CD4-positive, alpha-beta T cell treated with Interleukin-15 for 1 hour (primary cell): ENCODE measurements around the gene BRAF.
"Not testable (repeated sequence)": the region's sequence is repeated elsewhere in the genome, so short reads cannot be mapped to it uniquely, and the experiment has no call there.

Experiments
- DNase-seq: peaks from one replicate; pipeline ENCODE4 v3.0.0-alpha.2; 2020

BRAF gene

DNA sequence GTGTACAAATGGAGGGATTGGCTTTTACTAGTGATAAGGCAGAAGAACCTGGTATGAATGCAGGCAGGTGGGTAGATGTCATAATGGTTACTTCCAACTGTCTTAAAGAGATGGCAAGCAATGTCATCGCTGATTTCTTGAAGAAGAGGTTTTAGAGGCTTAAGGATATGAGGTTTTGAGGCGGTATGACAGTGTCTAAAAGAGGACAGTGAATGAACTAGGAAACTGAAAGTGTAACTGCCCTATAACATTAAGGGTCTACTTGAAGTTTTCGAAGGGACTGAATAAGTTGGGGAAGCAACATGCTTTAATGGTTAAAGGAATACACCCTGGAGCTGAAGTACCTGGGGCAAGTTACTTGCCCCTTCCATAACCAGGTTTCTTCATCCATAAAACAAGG, 157.3 kb downstream of the BRAF start:
- no peak for DNase-seq

GRCh38 chr7:140765441-140765840, 159.3 kb downstream of the BRAF start:
- DNase-seq, result not testable (repeated sequence)

DNA sequence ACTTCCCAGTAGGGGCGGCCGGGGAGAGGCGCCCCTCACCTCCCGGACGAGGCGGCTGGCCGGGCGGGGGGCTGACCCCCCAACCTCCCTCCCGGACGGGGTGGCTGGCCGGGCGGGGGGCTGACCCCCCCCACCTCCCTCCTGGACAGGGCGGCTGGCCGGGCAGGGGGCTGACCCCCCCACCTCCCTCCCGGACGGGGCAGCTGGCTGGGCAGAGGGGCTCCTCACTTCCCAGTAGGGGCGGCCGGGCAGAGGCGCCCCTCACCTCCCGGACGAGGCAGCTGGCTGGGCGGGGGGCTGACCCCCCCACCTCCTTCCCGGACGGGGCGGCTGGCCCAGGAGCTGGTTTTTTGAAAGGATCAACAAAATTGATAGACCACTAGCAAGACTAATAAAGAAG, 161.6 kb downstream of the BRAF start:
- DNase-seq, result not testable (repeated sequence)

DNA sequence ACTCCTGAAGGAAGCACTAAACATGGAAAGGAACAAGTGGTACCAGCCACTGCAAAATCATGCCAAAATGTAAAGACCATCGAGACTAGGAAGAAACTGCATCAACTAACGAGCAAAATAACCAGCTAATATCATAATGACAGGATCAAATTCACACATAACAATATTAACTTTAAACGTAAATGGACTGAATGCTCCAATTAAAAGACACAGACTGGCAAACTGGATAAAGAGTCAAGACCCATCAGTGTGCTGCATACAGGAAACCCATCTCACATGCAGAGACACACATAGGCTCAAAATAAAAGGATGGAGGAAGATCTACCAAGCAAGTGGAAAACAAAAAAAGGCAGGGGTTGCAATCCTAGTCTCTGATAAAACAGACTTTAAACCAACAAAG, 163.4 kb downstream of the BRAF start:
- not testable (repeated sequence) for DNase-seq

DNA sequence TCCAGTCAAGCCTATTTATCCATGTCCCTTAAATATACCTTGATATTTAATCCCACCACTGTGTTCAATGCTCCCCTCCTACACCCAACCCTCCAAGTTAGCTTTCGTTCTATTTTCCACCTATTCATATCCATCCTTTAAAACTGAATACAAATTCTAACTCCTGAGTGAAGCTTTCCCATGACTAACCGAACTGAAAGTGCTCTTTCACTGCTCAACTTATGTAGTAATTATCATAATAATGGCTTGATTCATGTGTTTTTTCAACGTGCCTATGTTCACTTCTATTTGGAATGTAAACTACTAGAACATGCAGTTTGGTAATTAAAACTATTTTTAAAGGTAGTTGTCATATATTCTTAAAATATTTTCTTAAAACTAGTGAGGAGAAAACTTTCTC, 170.2 kb downstream of the BRAF start:
- DNase-seq, result no peak

DNA sequence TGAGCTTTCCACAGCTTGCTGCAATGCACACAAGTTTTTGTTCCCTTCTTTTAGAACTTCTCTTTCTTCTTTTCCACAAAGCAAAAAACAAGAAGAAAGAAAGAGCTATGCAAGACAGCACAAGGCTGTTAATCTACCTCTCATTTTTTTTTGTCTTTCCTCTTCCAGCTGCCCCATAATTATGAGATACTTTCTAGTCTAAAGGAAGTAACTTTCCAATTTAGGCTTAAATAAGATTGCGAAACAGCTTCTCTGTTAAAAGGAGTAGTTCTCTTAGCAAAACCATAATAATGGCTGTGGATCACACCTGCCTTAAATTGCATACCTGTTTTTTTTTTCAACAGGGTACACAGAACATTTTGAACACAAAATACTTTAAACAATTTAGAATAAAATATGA, 172.2 kb downstream of the BRAF start:
- no peak for DNase-seq

DNA sequence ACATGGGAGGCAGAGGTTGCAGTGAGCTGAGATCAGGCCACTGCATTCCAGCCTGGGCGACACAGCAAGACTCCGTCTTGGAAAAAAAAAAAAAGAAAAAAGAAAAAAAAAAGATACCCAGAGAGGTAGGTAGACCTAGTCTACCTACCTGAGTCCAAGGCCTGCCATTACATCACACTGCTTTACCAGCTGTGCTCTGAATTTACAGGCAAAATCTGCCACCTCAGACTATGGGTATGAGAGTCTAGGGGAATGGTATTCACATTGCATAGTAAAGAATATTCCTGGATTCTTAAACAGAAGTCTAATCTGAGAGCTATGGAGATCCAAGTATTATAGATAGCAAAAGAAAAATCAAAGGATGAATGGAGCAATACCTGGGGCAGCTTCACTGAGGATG, 178.0 kb downstream of the BRAF start:
- no peak for DNase-seq

- no peak for DNase-seq
These were observed 179.3 kb downstream of the BRAF start for GRCh38 chr7:140745266-140746058.

DNA sequence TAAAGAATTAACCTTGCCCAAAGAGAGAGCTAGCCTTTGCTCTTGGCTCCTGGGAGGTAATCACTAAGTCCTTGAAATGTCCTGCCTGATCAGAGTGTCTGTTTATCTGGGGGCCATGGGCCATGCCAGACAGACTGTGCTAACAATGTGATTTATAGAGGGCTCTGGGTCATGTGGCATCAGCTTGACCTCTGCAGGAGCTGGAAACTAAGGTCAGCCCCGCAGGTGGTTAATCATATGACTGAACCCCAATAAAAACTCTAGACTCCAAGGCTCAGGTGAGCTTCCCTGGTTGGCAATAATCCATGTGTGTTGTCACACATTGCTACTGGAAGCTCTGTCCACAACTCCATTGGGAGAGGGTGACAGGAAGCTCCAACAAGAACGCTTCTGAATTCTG, 180.7 kb downstream of the BRAF start:
- no peak for DNase-seq

DNA sequence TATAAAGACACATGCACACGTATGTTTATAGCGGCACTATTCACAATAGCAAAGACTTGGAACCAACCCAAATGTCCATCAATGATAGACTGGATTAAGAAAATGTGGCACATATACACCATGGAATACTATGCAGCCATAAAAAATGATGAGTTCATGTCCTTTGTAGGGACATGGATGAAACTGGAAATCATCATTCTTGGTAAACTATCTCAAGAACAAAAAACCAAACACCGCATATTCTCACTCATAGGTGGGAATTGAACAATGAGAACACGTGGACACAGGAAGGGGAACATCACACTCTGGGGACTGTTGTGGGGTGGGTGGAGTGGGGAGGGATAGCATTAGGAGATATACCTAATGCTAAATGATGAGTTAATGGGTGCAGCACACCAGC, 181.5 kb downstream of the BRAF start:
- not testable (repeated sequence) for DNase-seq

- DNase-seq, result no peak
These were observed 186.4 kb downstream of the BRAF start for GRCh38 chr7:140738280-140738679.

DNA sequence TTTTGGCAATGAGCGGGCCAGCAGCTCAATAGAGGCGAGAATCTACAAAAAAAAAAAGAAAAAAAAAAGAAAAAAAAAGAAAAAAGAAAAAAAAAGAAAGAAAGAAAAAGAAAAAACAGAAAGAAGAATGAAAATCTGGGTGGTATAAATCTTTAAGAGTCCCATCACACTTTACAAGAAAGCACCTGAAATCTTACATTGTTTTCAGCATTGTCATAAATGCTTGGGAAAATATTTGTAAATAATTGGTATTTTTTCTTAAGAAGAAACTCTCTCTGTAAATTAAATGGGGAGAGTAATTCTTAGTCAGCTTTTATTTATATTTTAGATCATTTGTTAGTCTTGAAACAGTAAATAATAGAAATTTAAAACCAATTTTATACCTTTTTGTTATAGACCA, 190.0 kb downstream of the BRAF start:
- DNase-seq, result no peak

GRCh38 chr7:140734096-140734495, 190.6 kb downstream of the BRAF start:
- no peak for DNase-seq

- no peak for DNase-seq
These were observed 192.3 kb downstream of the BRAF start for GRCh38 chr7:140732416-140732815.

- DNase-seq, result no peak
These were observed 198.4 kb downstream of the BRAF start for GRCh38 chr7:140726281-140726680.

- DNase-seq, result no peak
These were observed 200.0 kb downstream of the BRAF start for GRCh38 chr7:140724706-140725105.

DNA sequence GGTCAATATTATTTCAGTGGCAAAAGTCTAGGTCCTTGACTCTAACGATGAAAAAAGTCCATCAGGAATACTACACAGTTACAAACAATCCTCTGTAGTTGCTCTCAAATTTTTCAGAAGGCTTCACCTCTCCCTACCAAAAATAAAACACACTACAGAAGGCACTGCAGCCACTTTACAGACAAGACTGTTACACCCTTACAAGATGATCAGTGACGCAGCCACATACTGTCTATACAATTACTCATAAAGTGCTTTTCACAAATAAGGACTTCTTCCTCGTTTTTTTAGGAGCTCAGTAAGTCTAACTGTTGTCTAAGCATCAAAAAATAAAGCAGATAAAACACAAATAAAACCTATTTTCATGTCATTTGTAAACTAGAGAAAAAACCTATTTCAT, 201.2 kb downstream of the BRAF start:
- DNase-seq, result no peak

- DNase-seq, result peak; percentile 41
These were observed 201.7 kb downstream of the BRAF start for GRCh38 chr7:140723006-140723405.

DNA sequence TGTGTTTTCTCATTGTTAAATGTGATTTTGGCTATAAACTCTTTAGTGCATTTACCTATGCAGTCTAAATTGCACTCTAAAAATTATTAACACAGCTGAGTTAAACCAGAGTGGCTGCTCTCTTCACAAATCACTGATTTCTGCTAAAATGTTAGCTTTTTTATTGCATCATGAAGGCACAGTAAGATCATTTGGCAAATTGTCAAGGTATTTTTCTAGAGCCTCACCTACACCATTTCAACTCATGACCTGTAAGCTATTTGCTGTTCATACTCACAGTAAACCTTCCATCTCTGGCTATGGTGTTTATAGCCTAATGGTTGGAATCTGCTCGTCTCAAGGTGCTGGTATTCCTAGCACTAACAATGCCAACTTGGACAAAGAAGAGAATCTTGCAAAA, 202.5 kb downstream of the BRAF start:
- DNase-seq, result no peak

DNA sequence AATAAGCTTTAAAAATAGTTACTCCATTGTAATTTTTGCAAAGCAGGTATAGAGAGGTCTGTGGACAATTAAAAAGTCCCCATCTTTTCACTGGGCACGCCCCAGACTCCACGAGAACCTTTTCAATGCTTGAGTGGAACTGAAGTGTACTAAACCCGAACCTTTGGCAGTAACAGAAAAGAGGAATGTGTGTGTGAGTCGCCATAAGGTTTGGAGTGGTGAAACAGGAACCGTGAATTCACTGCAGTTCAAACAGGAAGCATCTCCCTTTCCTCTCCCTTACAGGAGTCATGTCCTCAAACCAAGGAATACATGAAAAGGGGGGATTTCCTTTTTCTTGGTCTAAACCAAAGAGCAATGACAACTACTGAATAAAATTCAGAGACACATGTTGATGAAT, 205.0 kb downstream of the BRAF start:
- no peak for DNase-seq

DNA sequence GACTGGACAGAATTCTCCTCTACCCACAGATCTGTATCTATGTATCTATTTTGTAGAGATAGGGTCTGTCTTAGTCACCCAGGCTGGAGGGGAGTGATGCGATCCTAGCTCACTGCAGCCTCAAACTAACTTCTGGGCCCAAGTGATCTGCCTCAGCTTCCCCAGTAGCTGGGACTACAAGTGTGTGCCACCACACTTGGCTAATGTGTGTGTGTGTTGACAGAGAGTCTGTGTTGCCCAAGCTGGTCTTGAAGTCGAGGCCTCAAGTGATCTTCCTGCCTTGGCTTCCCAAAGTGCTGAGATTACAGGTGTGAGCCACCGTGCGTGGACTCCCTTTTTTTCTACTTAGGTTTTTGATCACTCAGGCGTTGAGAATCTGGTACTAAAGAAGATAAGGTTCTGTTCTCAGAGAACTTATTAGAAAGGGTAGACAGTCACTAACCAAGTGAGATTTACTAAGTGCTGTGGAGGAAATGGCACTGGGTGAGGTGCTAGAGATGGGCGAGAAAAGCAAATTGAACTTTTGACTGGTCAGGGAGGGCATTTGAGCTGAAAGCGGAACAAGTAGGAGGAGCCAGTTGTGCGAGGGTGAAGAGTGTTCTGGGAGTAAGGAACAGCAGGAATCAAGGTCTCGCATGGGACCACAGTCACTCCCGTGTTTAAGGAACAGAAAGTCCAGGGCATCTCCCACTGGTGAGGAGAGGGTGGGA, 210.2 kb downstream of the BRAF start:
- DNase-seq, result no peak

GRCh38 chr7:140712392-140712791, 212.3 kb downstream of the BRAF start:
- not testable (repeated sequence) for DNase-seq

GRCh38 chr7:140708764-140709163, 216.0 kb downstream of the BRAF start:
- not testable (repeated sequence) for DNase-seq

- no peak for DNase-seq
These were observed 217.6 kb downstream of the BRAF start for GRCh38 chr7:140707132-140707531.

- DNase-seq, result no peak
These were observed 220.5 kb downstream of the BRAF start for GRCh38 chr7:140704205-140704604.
